Neutrophil (primary cell): Measurements from ENCODE around the gene KIAA0232.
"Not testable (repeated sequence)": the region's sequence is repeated elsewhere in the genome, so short reads cannot be mapped to it uniquely, and the experiment has no call there.

Source experiments
- H3K27ac ChIP-seq: fragments of 200-600 bp; sonication (generic); 2 replicates; pipeline ENCODE4 v1.5.1; 2016; ENCODE audit warnings: mild to moderate bottlenecking, moderate library complexity
- H3K27me3 ChIP-seq: fragments of 200-600 bp; sonication (generic); 2 replicates; pipeline ENCODE4 v1.6.0; 2016; ENCODE audit warnings: mild to moderate bottlenecking
- H3K36me3 ChIP-seq: fragments of 200-600 bp; sonication (generic); 2 replicates; pipeline ENCODE4 v1.5.1; 2017
- H3K4me1 ChIP-seq, 2 experiments: fragments of 200-600 bp in 1 of 2; sonication (generic) in 1 of 2; 1 replicate in 1 of 2; 2 replicates in 1 of 2; pipeline versions ENCODE4 v1.5.1 to v1.6.1; 2013 to 2016; ENCODE audit warnings: low read depth in 1 of 2, low read length in 1 of 2, mild to moderate bottlenecking in 1 of 2, moderate library complexity in 1 of 2; ENCODE audit not compliant: control insufficient read depth in 1 of 2, insufficient read depth in 1 of 2
- H3K4me3 ChIP-seq, 2 experiments: fragments of 200-600 bp in 1 of 2; sonication (generic) in 1 of 2; 1 replicate in 1 of 2; 2 replicates in 1 of 2; pipeline ENCODE4 v1.5.1; 2013 to 2016; ENCODE audit warnings: low read depth in 1 of 2, low read length in 1 of 2, mild to moderate bottlenecking in 1 of 2, moderate library complexity in 1 of 2
- H3K9me3 ChIP-seq: fragments of 200-600 bp; sonication (generic); 2 replicates; pipeline ENCODE4 v1.5.1; 2016
- CTCF ChIP-seq: fragments of 200-600 bp; sonication (generic); IDR thresholded peaks from 2 replicates; pipeline ENCODE4 v1.5.1; 2016; ENCODE audit warnings: antibody characterized with exemption

The KIAA0232 gene

GRCh38 chr4:6753891-6754290 lies 28.6 kb upstream of the KIAA0232 start:
- TF ChIP-seq CTCF, result no peak
- Histone ChIP-seq H3K27me3 (no peaks in the 10 kb centered on the region), H3K4me3 (no peak overlapping the region), H3K9me3 (no peaks in the 10 kb centered on the region), H3K27ac (no peak overlapping the region), H3K4me1 (no peaks in the 10 kb centered on the region), H3K36me3 (no peaks in the 10 kb centered on the region)

DNA sequence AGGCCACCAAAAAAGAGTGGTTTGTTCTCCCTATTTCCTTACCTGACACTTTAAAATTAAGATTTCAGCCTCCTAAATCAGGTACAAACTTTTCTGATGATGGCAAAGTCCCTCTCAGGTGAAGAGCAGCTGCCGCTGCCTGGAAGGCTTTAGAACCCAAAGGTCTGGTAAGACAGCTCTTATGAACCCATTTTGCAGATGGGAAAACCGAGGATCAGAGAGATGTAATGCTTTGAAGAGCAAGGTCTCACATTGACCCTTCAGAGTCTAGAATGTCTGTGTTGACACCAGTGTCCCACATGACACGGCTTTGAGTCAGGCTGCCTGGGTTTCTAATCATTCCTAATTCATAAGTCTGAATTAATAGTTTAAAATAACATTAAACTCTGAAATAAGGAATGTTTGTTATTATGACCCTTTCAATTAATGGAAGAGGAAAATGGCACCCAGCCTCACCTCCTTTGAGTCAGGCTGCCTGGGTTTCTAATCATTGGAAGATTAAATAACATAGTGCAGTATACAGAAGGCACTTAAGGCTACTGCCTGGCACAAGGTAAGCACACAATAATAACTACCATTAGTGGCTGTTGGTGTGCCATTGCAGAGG lies 27.9 kb upstream of the KIAA0232 start:
- no peak for TF ChIP-seq CTCF
- H3K36me3 ChIP-seq, result no peaks in the 10 kb centered on the region
- H3K4me3 ChIP-seq, result no peak overlapping the region

GRCh38 chr4:6755088-6755753 lies 27.3 kb upstream of the KIAA0232 start:
- H3K27ac ChIP-seq, result no peak overlapping the region
- no peaks in the 10 kb centered on the region for H3K4me1 ChIP-seq
- H3K36me3 ChIP-seq, result no peaks in the 10 kb centered on the region
- no peak for TF ChIP-seq CTCF
- H3K4me3 ChIP-seq, result no peak overlapping the region
- H3K27me3 ChIP-seq, result no peaks in the 10 kb centered on the region
- H3K9me3 ChIP-seq, result no peaks in the 10 kb centered on the region

More for the DNA sequence above, 27.9 kb upstream of the KIAA0232 start:
- Histone ChIP-seq H3K27ac (no peak overlapping the region), H3K4me1 (no peaks in the 10 kb centered on the region), H3K27me3 (no peaks in the 10 kb centered on the region), H3K9me3 (no peaks in the 10 kb centered on the region)

DNA sequence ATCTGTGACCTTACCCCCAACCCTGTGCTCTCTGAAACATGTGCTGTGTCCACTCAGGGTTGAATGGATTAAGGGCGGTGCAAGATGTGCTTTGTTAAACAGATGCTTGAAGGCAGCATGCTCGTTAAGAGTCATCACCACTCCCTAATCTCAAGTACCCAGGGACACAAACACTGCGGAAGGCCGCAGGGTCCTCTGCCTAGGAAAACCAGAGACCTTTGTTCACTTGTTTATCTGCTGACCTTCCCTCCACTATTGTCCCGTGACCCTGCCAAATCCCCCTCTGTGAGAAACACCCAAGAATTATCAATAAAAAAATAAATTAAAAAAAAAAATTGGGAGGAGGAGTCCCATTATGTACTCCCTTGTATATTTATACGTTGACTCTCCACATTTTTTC lies 26.2 kb upstream of the KIAA0232 start:
- not testable (repeated sequence) for H3K4me3 ChIP-seq, H3K36me3 ChIP-seq, H3K4me1 ChIP-seq, H3K27ac ChIP-seq, H3K27me3 ChIP-seq, H3K9me3 ChIP-seq

- TF ChIP-seq CTCF, result no peak
- Histone ChIP-seq H3K4me1 (no peaks in the 10 kb centered on the region), H3K36me3 (no peaks in the 10 kb centered on the region), H3K4me3 (no peak overlapping the region), H3K9me3 (no peaks in the 10 kb centered on the region), H3K27me3 (peaks cover 21% of the 10 kb centered on the region), H3K27ac (no peak overlapping the region)
Observed at GRCh38 chr4:6758728-6759127, 23.8 kb upstream of the KIAA0232 start.

DNA sequence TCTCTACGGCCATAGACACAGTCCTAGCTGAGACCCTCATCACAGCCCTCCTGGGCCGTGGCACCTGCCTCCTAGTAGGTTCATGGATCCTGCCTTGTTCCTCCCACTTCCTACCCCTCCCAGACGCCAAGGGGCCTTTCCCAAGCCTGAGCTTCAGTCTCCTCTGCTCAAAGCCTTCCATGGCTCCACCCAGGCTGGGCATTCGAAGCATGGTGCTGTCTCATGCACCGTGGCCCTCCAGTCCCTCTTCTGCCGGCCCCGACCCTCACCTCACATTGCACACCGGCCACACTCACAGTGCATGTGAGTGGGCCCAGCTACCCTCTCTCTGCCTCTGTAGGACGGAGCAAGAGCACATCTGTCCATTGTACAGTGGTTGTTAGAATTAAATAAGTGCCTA lies 21.7 kb upstream of the KIAA0232 start:
- Histone ChIP-seq H3K36me3 (no peaks in the 10 kb centered on the region), H3K9me3 (no peaks in the 10 kb centered on the region), H3K4me3 (no peak overlapping the region), H3K27me3 (peaks cover 21% of the 10 kb centered on the region), H3K27ac (no peak overlapping the region), H3K4me1 (no peaks in the 10 kb centered on the region)
- TF ChIP-seq CTCF, result no peak
